Panc1 (cell line): ENCODE results near the gene CCDC192. TPM values are rescaled to one million over a fixed set of nuclear protein-coding genes. Genes with fewer than 3 reads are reported as not detected.

Experiments used
- ATAC-seq: fragments of 200-7000 bp; cut with Tn5 transposase; 2 replicates; pipeline ENCODE4 v1.9.1; 2020; ENCODE audit warnings: mild to moderate bottlenecking, moderate library complexity
- BruUV-seq: library from RNA; stranded (reverse); fragments of 400-500 nt; replicated peaks from 2 replicates; lab custom pipeline; 2021; lab: Mats Ljungman, UMichigan
- CTCF ChIA-PET: fragments of 300-600 bp; sonication (Branson Sonifier 250); formaldehyde crosslinking; loops from one replicate; lab custom pipeline; 2022; ENCODE audit warnings: antibody characterized with exemption; lab: Charles Lee
- POLR2A ChIA-PET: fragments of 300-600 bp; sonication (Branson Sonifier 250); formaldehyde crosslinking; loops from one replicate; lab custom pipeline; 2022; ENCODE audit warnings: antibody characterized with exemption; lab: Charles Lee
- DNase-seq: peaks from one replicate; pipeline ENCODE4 v3.0.0-alpha.2; 2010; ENCODE audit warnings: low read depth, low spot score
- H3K27ac ChIP-seq: 2 replicates; pipeline ENCODE4 v1.5.1; 2011; ENCODE audit warnings: mild to moderate bottlenecking, low read length, inconsistent platforms
- H3K27me3 ChIP-seq: fragments of 200-500 bp; sonication (Bioruptor generic); 2 replicates; pipeline ENCODE4 v1.6.0; 2014; ENCODE audit warnings: low read length, inconsistent platforms; ENCODE audit not compliant: control insufficient read depth, insufficient read depth
- H3K36me3 ChIP-seq: fragments of 200-500 bp; sonication (Bioruptor generic); 2 replicates; pipeline ENCODE4 v1.5.1; 2014; ENCODE audit warnings: inconsistent platforms, mild to moderate bottlenecking, low read length, moderate library complexity; ENCODE audit not compliant: control insufficient read depth, insufficient read depth
- H3K4me1 ChIP-seq: 2 replicates; pipeline ENCODE4 v1.5.1; 2011; ENCODE audit warnings: inconsistent platforms, mild to moderate bottlenecking, low read length, moderate library complexity; ENCODE audit not compliant: control insufficient read depth, insufficient read depth
- H3K4me3 ChIP-seq, 2 experiments: 2 replicates each; pipeline ENCODE4 v1.5.1; 2011 to 2012; ENCODE audit warnings: low read depth in 2 of 2, low read length in 2 of 2, mild to moderate bottlenecking in 2 of 2, inconsistent platforms in 1 of 2, moderate library complexity in 1 of 2
- H3K9me3 ChIP-seq: fragments of 200-500 bp; sonication (Bioruptor generic); 2 replicates; pipeline ENCODE4 v1.5.1; 2014; ENCODE audit warnings: low read depth, mild to moderate bottlenecking, inconsistent platforms, low read length, moderate library complexity; ENCODE audit not compliant: control insufficient read depth, insufficient read depth
- POLR2AphosphoS5 ChIP-seq: IDR thresholded peaks from 2 replicates; pipeline ENCODE4 v1.6.1; 2012; ENCODE audit warnings: mild to moderate bottlenecking, low read depth, low read length, moderate library complexity
- REST ChIP-seq, 2 experiments: IDR thresholded peaks; 2 replicates each; pipeline ENCODE4 v1.6.1; 2011 to 2012; ENCODE audit warnings: low read depth in 2 of 2, control low read depth in 1 of 2, low read length in 1 of 2, mild to moderate bottlenecking in 1 of 2, moderate library complexity in 1 of 2; ENCODE audit not compliant: insufficient read depth in 1 of 2
- SIN3A ChIP-seq: IDR thresholded peaks from 2 replicates; pipeline ENCODE4 v1.6.1; 2012; ENCODE audit warnings: low read depth, mild to moderate bottlenecking, low read length, moderate library complexity, borderline replicate concordance; ENCODE audit not compliant: insufficient read depth
- TCF7L2 ChIP-seq: IDR thresholded peaks from 2 replicates; pipeline ENCODE4 v1.6.1; 2011; ENCODE audit warnings: mild to moderate bottlenecking, low read depth, low read length, inconsistent platforms
- in situ Hi-C: cut with HindIII; loops from 2 replicates; pipeline ENCODE4 v1.10.0; 2016; ENCODE audit warnings: low sequenced_read_pairs, low pct_unique_long_range_greater_than_20kb
- intact Hi-C: fragments of 100-400 bp; cut with micrococcal nuclease; formaldehyde crosslinking; loops from one replicate; pipeline ENCODE4 v1.10.0; 2022; ENCODE audit not compliant: unreplicated experiment
- total RNA-seq: library from RNA; stranded (reverse); gene quantifications from one replicate; pipeline ENCODE4 v1.2.1, GENCODE V29; 2021; ENCODE audit not compliant: unreplicated experiment
- TF ChIP-seq, protein P1 (sequence below): fragments of 450-650 bp; IDR thresholded peaks from 2 replicates; pipeline ENCODE4 v1.5.1; 2017; ENCODE audit warnings: mild to moderate bottlenecking

CCDC192 gene
- total RNA-seq, 1 experiment from 2014 or later = not detected

DNA sequence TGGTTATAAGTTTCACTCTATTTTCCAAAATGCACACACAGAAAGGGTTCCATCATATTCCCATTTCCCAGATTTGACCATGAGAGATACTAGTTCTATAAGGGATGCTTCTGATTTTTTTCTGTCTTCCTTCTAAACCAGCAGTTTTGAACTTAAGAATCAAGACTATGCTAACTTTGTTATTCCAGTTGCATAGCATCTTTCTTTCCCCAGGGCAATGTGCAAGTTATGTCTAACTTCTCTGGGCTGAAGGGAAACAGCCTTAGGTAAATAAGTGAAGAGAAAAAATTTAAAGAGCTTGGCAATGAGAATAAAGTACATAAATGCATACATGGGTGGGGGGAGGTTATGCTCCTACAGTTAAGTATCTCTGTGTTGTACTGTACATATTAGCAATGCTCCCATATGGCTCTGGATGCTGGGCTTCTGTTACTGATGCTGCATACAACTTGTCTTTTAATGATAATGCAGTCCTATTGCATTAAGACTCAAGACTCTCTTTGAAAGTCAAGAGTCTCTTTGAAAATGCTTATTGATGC lies 254.6 kb downstream of the CCDC192 start:
- TF ChIP-seq SIN3A (no peak), TCF7L2 (no peak), POLR2AphosphoS5 (no peak), REST (IDR thresholded peaks at IDR 0.05; ENCODE audit: insufficient read depth in 1 of 2, low read depth in 2 of 2, low read length in 1 of 2) (no peak)
- TF ChIP-seq, protein P1, sequence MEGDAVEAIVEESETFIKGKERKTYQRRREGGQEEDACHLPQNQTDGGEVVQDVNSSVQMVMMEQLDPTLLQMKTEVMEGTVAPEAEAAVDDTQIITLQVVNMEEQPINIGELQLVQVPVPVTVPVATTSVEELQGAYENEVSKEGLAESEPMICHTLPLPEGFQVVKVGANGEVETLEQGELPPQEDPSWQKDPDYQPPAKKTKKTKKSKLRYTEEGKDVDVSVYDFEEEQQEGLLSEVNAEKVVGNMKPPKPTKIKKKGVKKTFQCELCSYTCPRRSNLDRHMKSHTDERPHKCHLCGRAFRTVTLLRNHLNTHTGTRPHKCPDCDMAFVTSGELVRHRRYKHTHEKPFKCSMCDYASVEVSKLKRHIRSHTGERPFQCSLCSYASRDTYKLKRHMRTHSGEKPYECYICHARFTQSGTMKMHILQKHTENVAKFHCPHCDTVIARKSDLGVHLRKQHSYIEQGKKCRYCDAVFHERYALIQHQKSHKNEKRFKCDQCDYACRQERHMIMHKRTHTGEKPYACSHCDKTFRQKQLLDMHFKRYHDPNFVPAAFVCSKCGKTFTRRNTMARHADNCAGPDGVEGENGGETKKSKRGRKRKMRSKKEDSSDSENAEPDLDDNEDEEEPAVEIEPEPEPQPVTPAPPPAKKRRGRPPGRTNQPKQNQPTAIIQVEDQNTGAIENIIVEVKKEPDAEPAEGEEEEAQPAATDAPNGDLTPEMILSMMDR = no peak
- Histone ChIP-seq H3K4me1 (peaks cover 7% of the 10 kb centered on the region), H3K9me3 (no peaks in the 10 kb centered on the region), H3K4me3 (no peak overlapping the region), H3K27me3 (no peaks in the 10 kb centered on the region), H3K36me3 (no peaks in the 10 kb centered on the region), H3K27ac (no peak overlapping the region)
- CTCF ChIA-PET = no interaction called here
- ATAC-seq (no peak), DNase-seq (no peak)
- intact Hi-C loops = no loop called here
- in situ Hi-C loops = no loop called here
- POLR2A ChIA-PET = no interaction called here
- BruUV-seq = no TSS peak

DNA sequence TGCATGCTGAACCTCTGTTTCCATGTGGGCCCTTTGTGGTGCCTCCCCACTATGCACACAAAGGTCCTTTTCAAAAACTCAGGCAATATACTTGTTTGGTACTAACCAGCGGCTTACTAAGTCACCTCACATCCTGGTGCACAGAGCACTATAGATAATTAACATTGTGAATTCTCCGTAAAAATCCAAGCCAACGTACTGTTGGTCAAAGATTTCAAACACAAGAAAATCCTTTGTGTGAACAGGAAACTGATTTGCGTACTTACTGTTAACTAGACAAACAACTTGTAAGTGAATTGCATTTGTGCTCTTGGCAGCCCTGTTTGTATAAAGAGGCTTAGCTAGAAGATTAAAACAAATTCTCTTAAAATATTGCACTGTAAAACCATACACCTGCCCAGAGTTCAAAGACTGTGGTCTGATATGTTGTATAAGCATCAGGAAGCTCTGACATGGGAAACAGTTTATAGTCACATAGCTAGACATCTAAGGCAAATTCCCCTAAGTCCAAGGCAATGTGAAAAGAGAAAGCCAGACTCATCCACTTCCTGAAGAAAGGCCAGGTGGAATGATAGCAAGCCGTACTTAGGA lies 255.3 kb downstream of the CCDC192 start:
- 0 out of 2 replicates have a peak, but pooled peaks have one; percentile 48 for ATAC-seq
- Histone ChIP-seq H3K4me3 (peak overlapping the region in 1 of 2 experiments; percentile 6; a peak in 1 of 4 replicates), H3K9me3 (no peaks in the 10 kb centered on the region), H3K27ac (no peak overlapping the region), H3K36me3 (no peaks in the 10 kb centered on the region), H3K4me1 (peaks cover 7% of the 10 kb centered on the region), H3K27me3 (no peaks in the 10 kb centered on the region)
- ChIA-PET POLR2A (no interaction called here), CTCF (no interaction called here)
- no peak for DNase-seq
- TF ChIP-seq, protein P1 = no peak
- TF ChIP-seq POLR2AphosphoS5 (no peak), TCF7L2 (peak; percentile 62)
- in situ Hi-C loops = no loop called here
- BruUV-seq = no TSS peak
- intact Hi-C loops = no loop called here
